ENCODE measurements around the gene RHEBL1.
"Not testable (repeated sequence)": the region's sequence is repeated elsewhere in the genome, so short reads cannot be mapped to it uniquely, and the experiment has no call there.

The RHEBL1 gene

GRCh38 chr12:49088932-49089330 is 19.2 kb upstream of the RHEBL1 start:
- no peak for DNase-seq

GRCh38 chr12:49088150-49088931 is 18.6 kb upstream of the RHEBL1 start:
- DNase-seq = peak; percentile 31

GRCh38 chr12:49086116-49086515 is 16.3 kb upstream of the RHEBL1 start:
- DNase-seq = no peak

GRCh38 chr12:49084438-49084837 is 14.7 kb upstream of the RHEBL1 start:
- no peak for DNase-seq

GRCh38 chr12:49079793-49080192 is 10.0 kb upstream of the RHEBL1 start:
- no peak for DNase-seq

GRCh38 chr12:49070971-49071370 is 1.2 kb upstream of the RHEBL1 start:
- DNase-seq = no peak

- peak; percentile 16 for DNase-seq
These were observed 786 bp downstream of the RHEBL1 start for GRCh38 chr12:49068879-49069506.

- no peak for DNase-seq
These were observed 3.7 kb downstream of the RHEBL1 start for GRCh38 chr12:49066120-49066519.

- DNase-seq = no peak
These were observed 5.0 kb downstream of the RHEBL1 start for GRCh38 chr12:49064767-49065152.

GRCh38 chr12:49061916-49062315 is 7.9 kb downstream of the RHEBL1 start:
- not testable (repeated sequence) for DNase-seq

- no peak for DNase-seq
These were observed 8.6 kb downstream of the RHEBL1 start for GRCh38 chr12:49061157-49061650.

GRCh38 chr12:49060237-49061156 is 9.3 kb downstream of the RHEBL1 start, which contains the start of gene KMT2D:
KMT2D (minus strand) TSS chr12:49060794; CDS start chr12:49055324, 5,470 bp downstream.
- peak; percentile 94 for DNase-seq

GRCh38 chr12:49059299-49060171 is 10.2 kb downstream of the RHEBL1 start:
- peak; percentile 25 for DNase-seq

GRCh38 chr12:49059045-49059298 is 10.8 kb downstream of the RHEBL1 start:
- no peak for DNase-seq

- DNase-seq = no peak
These were observed 11.3 kb downstream of the RHEBL1 start for GRCh38 chr12:49058366-49059044.

- peak; percentile 9 for DNase-seq
These were observed 11.9 kb downstream of the RHEBL1 start for GRCh38 chr12:49057888-49058287.

GRCh38 chr12:49055978-49056754 is 13.6 kb downstream of the RHEBL1 start:
- peak; percentile 37 for DNase-seq

- no peak for DNase-seq
These were observed 14.7 kb downstream of the RHEBL1 start for GRCh38 chr12:49055092-49055491.

GRCh38 chr12:49054524-49054923 is 15.3 kb downstream of the RHEBL1 start:
- no peak for DNase-seq

GRCh38 chr12:49054096-49054495 is 15.7 kb downstream of the RHEBL1 start:
- DNase-seq = no peak

Data from NCI-H510A (cell line).